HepG2 (cell line): ENCODE data around the gene ERICH6. TPM values are rescaled to one million over a fixed set of nuclear protein-coding genes. Genes with fewer than 3 reads are reported as not detected.

Experiments used
- CEBPG ChIP-seq: IDR thresholded peaks from 2 replicates; pipeline ENCODE4 v1.6.1; 2016
- CTCF ChIP-seq: sonication (generic); formaldehyde crosslinking; IDR thresholded peaks from 2 replicates; pipeline ENCODE4 v1.5.0; 2020; ENCODE audit warnings: mild to moderate bottlenecking, missing genetic modification reagents, moderate library complexity
- FOXA1 ChIP-seq, 2 experiments: fragments of 450-650 bp in 1 of 2; sonication (generic) in 1 of 2; formaldehyde crosslinking in 1 of 2; IDR thresholded peaks; 2 replicates each; pipeline versions ENCODE4 v1.4.0 to v1.6.1; 2016 to 2020; ENCODE audit warnings: missing genetic modification reagents in 1 of 2
- FOXA3 ChIP-seq: IDR thresholded peaks from 2 replicates; pipeline ENCODE4 v1.6.1; 2016; ENCODE audit warnings: missing genetic modification reagents, missing compliant biosample characterization
- GABPB1 ChIP-seq: IDR thresholded peaks from 2 replicates; pipeline ENCODE4 v1.6.1; 2016; ENCODE audit warnings: mild to moderate bottlenecking, missing genetic modification reagents, moderate library complexity, missing compliant biosample characterization
- HDAC2 ChIP-seq: sonication (generic); formaldehyde crosslinking; IDR thresholded peaks from 2 replicates; pipeline ENCODE4 v1.4.0; 2020; ENCODE audit warnings: missing genetic modification reagents
- MEIS2 ChIP-seq: sonication (generic); formaldehyde crosslinking; IDR thresholded peaks from 2 replicates; pipeline ENCODE4 v1.9.0; 2021; ENCODE audit warnings: mild to moderate bottlenecking, missing genetic modification reagents
- MNT ChIP-seq: fragments of 450-650 bp; IDR thresholded peaks from 2 replicates; pipeline ENCODE4 v1.6.1; 2016
- SOX13 ChIP-seq, 3 experiments: fragments of 450-650 bp in 1 of 3; sonication (generic) in 1 of 3; formaldehyde crosslinking in 1 of 3; IDR thresholded peaks in 2 of 3; conservative IDR thresholded peaks in 1 of 3; 2 replicates each; pipeline versions ENCODE4 v1.5.0 to v1.6.1; 2016 to 2020; ENCODE audit warnings: antibody characterized with exemption in 1 of 3, mild to moderate bottlenecking in 1 of 3, missing compliant biosample characterization in 1 of 3, missing genetic modification reagents in 1 of 3, moderate library complexity in 1 of 3
- SP5 ChIP-seq: IDR thresholded peaks from 2 replicates; pipeline ENCODE4 v1.6.1; 2016; ENCODE audit warnings: low read depth, borderline replicate concordance
- STAG1 ChIP-seq: sonication (generic); formaldehyde crosslinking; IDR thresholded peaks from 2 replicates; pipeline ENCODE4 v1.4.0; 2020; ENCODE audit warnings: missing genetic modification reagents
- ZNF660 ChIP-seq: sonication (generic); formaldehyde crosslinking; IDR thresholded peaks from 2 replicates; pipeline ENCODE4 v1.5.1; 2020; ENCODE audit warnings: mild to moderate bottlenecking, low read depth, missing genetic modification reagents, borderline replicate concordance
- ZNF687 ChIP-seq: sonication (generic); formaldehyde crosslinking; IDR thresholded peaks from 2 replicates; pipeline ENCODE4 v1.5.1; 2020; ENCODE audit warnings: mild to moderate bottlenecking, missing genetic modification reagents, moderate library complexity
- ZNF768 ChIP-seq: sonication (generic); formaldehyde crosslinking; IDR thresholded peaks from 2 replicates; pipeline ENCODE4 v1.4.0; 2020; ENCODE audit warnings: missing genetic modification reagents
- polyA plus RNA-seq, 8 experiments: library from polyadenylated mRNA; depleted of rRNA in 3 of 8; stranded (reverse) in 7 of 8; unstranded in 1 of 8; fragments of >200 nt; fragmentation: Illumina TruSeq in 4 of 8; extraction: Trizol in 4 of 8; gene quantifications; 2 replicates each; pipeline versions ENCODE4 v1.2.1 to v1.2.3, GENCODE V29; 2011 to 2016; ENCODE audit warnings: low read depth in 4 of 8, missing spikeins in 1 of 8, mixed read lengths in 1 of 8; ENCODE audit not compliant: insufficient read depth in 1 of 8
- total RNA-seq, 5 experiments: library from RNA; depleted of rRNA; stranded (reverse); fragments of >200 nt; fragmentation: Illumina TruSeq; extraction: Trizol; gene quantifications; 2 replicates each; pipeline ENCODE4 v1.2.3, GENCODE V29; 2016; ENCODE audit warnings: low read depth in 1 of 5

ERICH6 gene
- total and polyA plus RNA-seq, 2 of the 13 experiments (the other 11 are each of a cell fraction or from before 2014, with no cell fraction given), result 0.03 TPM; not detected in 1

GRCh38 chr3:150725548-150725947 is 21.8 kb upstream of the ERICH6 start (continued):
- TF ChIP-seq ZNF768 (CRISPR knock-in tag) (peak; percentile 97), FOXA3 (CRISPR knock-in tag) (peak; percentile 31; the same call in 1 of the 2 replicates), ZNF687 (peak; percentile 52; the same call in 1 of the 2 replicates), HDAC2 (CRISPR knock-in tag) (0 out of 2 replicates have a peak, but pooled peaks have one; percentile 18), SOX13 (IDR thresholded peaks at IDR 0.05) (no peak), SOX13 (CRISPR knock-in tag; conservative IDR thresholded peaks at IDR 0.05 in 1 of 2, IDR thresholded peaks at IDR 0.05 in 1 of 2) (peak in 1 of 2 experiments; percentile 48; a peak in 1 of 4 replicates), STAG1 (CRISPR knock-in tag) (peak; percentile 37), GABPB1 (CRISPR knock-in tag) (peak; percentile 26; the same call in 1 of the 2 replicates), MNT (no peak), CTCF (CRISPR knock-in tag) (peak; percentile 37; the same call in 1 of the 2 replicates), CEBPG (peak; percentile 51; the same call in 1 of the 2 replicates), MEIS2 (CRISPR knock-in tag) (no peak), SP5 (CRISPR knock-in tag) (no peak), FOXA1 (IDR thresholded peaks at IDR 0.05) (no peak), FOXA1 (CRISPR knock-in tag; IDR thresholded peaks at IDR 0.05) (peak; percentile 66), ZNF660 (CRISPR knock-in tag) (no peak)
